GM21737 (cell line): Measurements from ENCODE around the gene PTPN20.
A peak's percentile ranks its signal among the peaks of the same experiment; 100 is the strongest.

Source experiments
- ATAC-seq: cut with Tn5 transposase; IDR thresholded peaks from one replicate; pipeline ENCODE4 v1.9.1; 2021; ENCODE audit warnings: mild to moderate bottlenecking, moderate library complexity; ENCODE audit not compliant: unreplicated experiment

Gene PTPN20

GRCh38 chr10:47019155-47020145 lies 108.2 kb downstream of the PTPN20 start:
- no peak for ATAC-seq

- ATAC-seq, result no peak
Observed at GRCh38 chr10:47020471-47020870, 109.2 kb downstream of the PTPN20 start.

- no peak for ATAC-seq
Observed at GRCh38 chr10:47021850-47022249, 110.6 kb downstream of the PTPN20 start.

GRCh38 chr10:47022311-47023131 lies 111.3 kb downstream of the PTPN20 start:
- no peak for ATAC-seq

GRCh38 chr10:47023237-47024045 lies 112.2 kb downstream of the PTPN20 start:
- ATAC-seq, result no peak

GRCh38 chr10:47024046-47024322 lies 112.8 kb downstream of the PTPN20 start:
- ATAC-seq, result no peak

GRCh38 chr10:47024399-47025252 lies 113.4 kb downstream of the PTPN20 start:
- ATAC-seq, result peak; percentile 50

- no peak for ATAC-seq
Observed at GRCh38 chr10:47025253-47025539, 114.0 kb downstream of the PTPN20 start.

GRCh38 chr10:47025540-47026300 lies 114.5 kb downstream of the PTPN20 start:
- ATAC-seq, result no peak

GRCh38 chr10:47026301-47027107 lies 115.3 kb downstream of the PTPN20 start:
- ATAC-seq, result no peak

- no peak for ATAC-seq
Observed at GRCh38 chr10:47027108-47027783, 116.0 kb downstream of the PTPN20 start.

GRCh38 chr10:47027784-47028260 lies 116.6 kb downstream of the PTPN20 start:
- ATAC-seq, result no peak

- no peak for ATAC-seq
Observed at GRCh38 chr10:47028466-47028865, 117.2 kb downstream of the PTPN20 start.

- ATAC-seq, result no peak
Observed at GRCh38 chr10:47029181-47030009, 118.2 kb downstream of the PTPN20 start.

- no peak for ATAC-seq
Observed at GRCh38 chr10:47030191-47030703, 119.0 kb downstream of the PTPN20 start.

- no peak for ATAC-seq
Observed at GRCh38 chr10:47031211-47031900, 120.1 kb downstream of the PTPN20 start.
